Heart left ventricle (tissue), 13 donors: ENCODE results near the gene ACP4.
"Not testable (repeated sequence)": the region's sequence is repeated elsewhere in the genome, so short reads cannot be mapped to it uniquely, and the experiment has no call there.

Experiments used
- CTCF ChIP-seq, 12 donors: fragments of 200-600 bp; sonication (generic) in 4 of 12; IDR thresholded peaks; one replicate each; pipeline versions ENCODE4 v1.5.0 to v1.8.0; 2018 to 2022; ENCODE audit warnings: antibody characterized with exemption in 12 of 12, mild to moderate bottlenecking in 5 of 12
- POLR2A ChIP-seq, 2 donors: fragments of 450-650 bp; IDR thresholded peaks; one replicate each; pipeline ENCODE4 v1.6.1; 2017; ENCODE audit warnings: antibody characterized with exemption in 2 of 2, mild to moderate bottlenecking in 2 of 2, moderate library complexity in 2 of 2
- donor health status: ischemic (EF 13 %, LVEDD 7.1; RV severe dilation, severe dysfunction).
- donor health status: DM: no; HTN: yes; CAD: no.
- donor health status: DM: no; HTN: no; CAD: no.
- donor health status: ischemic (EF 25% LVEDD 6.9; RV normal size, moderate dysfunction).
- donor health status: ischemic (EF 25% LVEDD 5.7; RV mildly dilated, moderate dysfunction).
- donor health status: ischemic (EF 35%, LVEDD 5.7; RV mildly dilated, moderate dysfunction).
- donor health status: nonischemic (EF 11% LVEDD 7.7; RV severe dilation, severe dysfunction).
- donor health status: DM: yes; HTN: yes; CAD: no.
- donor health status: PGD.
- donor health status: ischemic (EF 29% LVEDD 5.4; RV normal size, mild dysfunction).
- donor health status: nonischemic (EF 23%, LVEDD 6.1; RV moderate dilation, normal function).

- TF ChIP-seq POLR2A, CTCF (IDR thresholded peaks at IDR 0.05): not testable (repeated sequence)
Observed at GRCh38 chr19:50767263-50767662, 23.0 kb upstream of the ACP4 start.
